HepG2 (cell line): Measurements from ENCODE around the gene GJB2. TPM values are rescaled to one million over a fixed set of nuclear protein-coding genes. Genes with fewer than 3 reads are reported as not detected.

ENCODE experiments used
- ATAC-seq: fragments of 200-7000 bp; cut with Tn5 transposase; 3 replicates; pipeline ENCODE4 v1.9.1; 2020; ENCODE audit warnings: mild to moderate bottlenecking, moderate library complexity
- BruUV-seq: library from RNA; stranded (reverse); fragments of 400-500 nt; replicated peaks from 2 replicates; lab custom pipeline; 2021; lab: Mats Ljungman, UMichigan
- CTCF ChIA-PET: fragments of 300-600 bp; formaldehyde crosslinking; extraction: SDS; loops from one replicate; lab custom pipeline; 2021; ENCODE audit warnings: low total read pairs, inconsistent platforms, low intra/inter-chr PET ratio; lab: Yijun Ruan, JAX
- POLR2A ChIA-PET: fragments of 350-600 bp; sonication (Branson Sonifier 250); formaldehyde crosslinking; loops from one replicate; lab custom pipeline; 2020; ENCODE audit warnings: antibody characterized with exemption, inconsistent platforms; lab: Yijun Ruan, JAX
- DNase-seq: peaks from one replicate; pipeline ENCODE4 v3.0.0-alpha.2; 2015; ENCODE audit warnings: low spot score
- FAIRE-seq: peaks from 3 replicates; lab custom pipeline; 2011; peaks lifted over from hg19 to GRCh38; lab: Jason Lieb, UNC
- H2AFZ ChIP-seq: one replicate; pipeline ENCODE4 v1.6.1; 2011; ENCODE audit warnings: low read length, inconsistent platforms
- H3K27ac ChIP-seq: fragments of 300-600 bp; 3 replicates; pipeline ENCODE4 v1.8.0; 2011; ENCODE audit warnings: mixed run types, mild to moderate bottlenecking, mixed read lengths, low read length, inconsistent platforms; ENCODE audit not compliant: insufficient read depth; ENCODE audit errors: extremely low read length
- H3K27me3 ChIP-seq, 2 experiments: fragments of 200-600 bp in 1 of 2; 2 replicates in 1 of 2; 3 replicates in 1 of 2; pipeline versions ENCODE4 v1.6.0 to v1.8.0; 2011; ENCODE audit warnings: low read length in 2 of 2, mild to moderate bottlenecking in 2 of 2, moderate library complexity in 2 of 2, inconsistent platforms in 1 of 2; ENCODE audit not compliant: insufficient read depth in 2 of 2, control insufficient read depth in 1 of 2
- H3K36me3 ChIP-seq, 2 experiments: fragments of 200-600 bp in 1 of 2; replicated peaks in 1 of 2; 2 replicates in 1 of 2; 3 replicates in 1 of 2; pipeline versions ENCODE4 v1.5.1 to v1.8.0; 2011; ENCODE audit warnings: low read length in 2 of 2, inconsistent platforms in 1 of 2; ENCODE audit not compliant: insufficient read depth in 2 of 2, control insufficient read depth in 1 of 2
- H3K4me1 ChIP-seq: 2 replicates; pipeline ENCODE4 v1.5.1; 2012; ENCODE audit warnings: low read length, inconsistent platforms; ENCODE audit not compliant: insufficient read depth
- H3K4me2 ChIP-seq: 2 replicates; pipeline ENCODE4 v1.6.0; 2011; ENCODE audit warnings: low read depth, low read length, inconsistent platforms
- H3K4me3 ChIP-seq, 3 experiments: fragments of 200-600 bp in 1 of 3; sonication (generic), shearing (Covaris generic) in 1 of 3; replicated peaks in 1 of 3; 2 replicates each; pipeline ENCODE4 v1.5.1; 2011 to 2016; ENCODE audit warnings: low read length in 3 of 3, inconsistent platforms in 2 of 3, low read depth in 2 of 3, mild to moderate bottlenecking in 2 of 3, control low read depth in 1 of 3, mixed read lengths in 1 of 3; ENCODE audit not compliant: insufficient read depth in 1 of 3
- H3K79me2 ChIP-seq: one replicate; pipeline ENCODE4 v1.6.1; 2011; ENCODE audit warnings: low read length, inconsistent platforms; ENCODE audit not compliant: insufficient read depth
- H3K9ac ChIP-seq: 2 replicates; pipeline ENCODE4 v1.6.0; 2011; ENCODE audit warnings: mild to moderate bottlenecking, low read depth, low read length, inconsistent platforms; ENCODE audit not compliant: insufficient read depth
- H3K9me3 ChIP-seq: 2 replicates; pipeline ENCODE4 v1.5.1; 2012; ENCODE audit warnings: mild to moderate bottlenecking, low read length
- H4K20me1 ChIP-seq: 2 replicates; pipeline ENCODE4 v1.6.0; 2011; ENCODE audit warnings: inconsistent platforms, mild to moderate bottlenecking, low read length, moderate library complexity; ENCODE audit not compliant: insufficient read depth
- AKNA ChIP-seq: sonication (generic); formaldehyde crosslinking; IDR thresholded peaks from 2 replicates; pipeline ENCODE4 v1.4.0; 2020; ENCODE audit warnings: missing genetic modification reagents, borderline replicate concordance
- ATF1 ChIP-seq: IDR thresholded peaks from 2 replicates; pipeline ENCODE4 v1.6.1; 2016; ENCODE audit warnings: mild to moderate bottlenecking, control low read depth
- ATF2 ChIP-seq: sonication (generic); formaldehyde crosslinking; IDR thresholded peaks from 2 replicates; pipeline ENCODE4 v1.4.0; 2020; ENCODE audit warnings: missing genetic modification reagents
- EZH2 ChIP-seq: conservative IDR thresholded peaks from 2 replicates; pipeline ENCODE4 v1.6.1; 2012; ENCODE audit warnings: mild to moderate bottlenecking, low read depth, low read length, moderate library complexity
- FIP1L1 ChIP-seq: fragments of 200-400 bp; formaldehyde crosslinking; IDR thresholded peaks from 2 replicates; pipeline ENCODE4 v1.6.1; 2018; ENCODE audit warnings: low read depth, mild to moderate bottlenecking, low read length, moderate library complexity, borderline replicate concordance; ENCODE audit not compliant: insufficient read depth
- HNF1B ChIP-seq: sonication (generic); formaldehyde crosslinking; IDR thresholded peaks from 2 replicates; pipeline ENCODE4 v1.5.1; 2020; ENCODE audit warnings: mild to moderate bottlenecking, moderate library complexity, missing genetic modification reagents
- MAFF ChIP-seq: IDR thresholded peaks from 2 replicates; pipeline ENCODE4 v1.6.1; 2011; ENCODE audit warnings: low read depth, low read length, improper control_type of control experiment
- MYPOP ChIP-seq: sonication (generic); formaldehyde crosslinking; IDR thresholded peaks from 2 replicates; pipeline ENCODE4 v1.8.1; 2023; ENCODE audit warnings: mild to moderate bottlenecking, moderate library complexity, missing genetic modification reagents
- NFKB2 ChIP-seq: sonication (generic); formaldehyde crosslinking; IDR thresholded peaks from 2 replicates; pipeline ENCODE4 v1.4.0; 2020; ENCODE audit warnings: missing genetic modification reagents, borderline replicate concordance
- PITX1 ChIP-seq: sonication (generic); formaldehyde crosslinking; IDR thresholded peaks from 2 replicates; pipeline ENCODE4 v1.5.1; 2020; ENCODE audit warnings: mild to moderate bottlenecking, missing genetic modification reagents
- ZBTB8A ChIP-seq: sonication (generic); formaldehyde crosslinking; IDR thresholded peaks from 2 replicates; pipeline ENCODE4 v1.4.0; 2020; ENCODE audit warnings: mild to moderate bottlenecking, low read depth, missing genetic modification reagents, borderline replicate concordance
- ZC3H4 ChIP-seq: sonication (generic); formaldehyde crosslinking; IDR thresholded peaks from 2 replicates; pipeline ENCODE4 v1.4.0; 2020; ENCODE audit warnings: missing genetic modification reagents, borderline replicate concordance
- ZNF17 ChIP-seq: sonication (generic); formaldehyde crosslinking; IDR thresholded peaks from 2 replicates; pipeline ENCODE4 v1.5.0; 2020; ENCODE audit warnings: mild to moderate bottlenecking, missing genetic modification reagents
- ZNF660 ChIP-seq: sonication (generic); formaldehyde crosslinking; IDR thresholded peaks from 2 replicates; pipeline ENCODE4 v1.5.1; 2020; ENCODE audit warnings: mild to moderate bottlenecking, low read depth, missing genetic modification reagents, borderline replicate concordance
- whole genome bisulfite sequencing: methylation state at CpG from one replicate; pipeline ENCODE4 v1.1.6; 2017; ENCODE audit warnings: low lambda C conversion rate; 5-methylcytosine and 5-hydroxymethylcytosine counted together
- in situ Hi-C: cut with HindIII; loops from 2 replicates; pipeline ENCODE4 v1.10.0; 2017; ENCODE audit warnings: low pct_unique_long_range_greater_than_20kb; ENCODE audit not compliant: extremely low pct_ligation_motif_present
- intact Hi-C: fragments of 100-400 bp; cut with micrococcal nuclease; formaldehyde crosslinking; loops from one replicate; pipeline ENCODE4 v1.10.0; 2022; ENCODE audit not compliant: unreplicated experiment
- polyA plus RNA-seq, 8 experiments: library from polyadenylated mRNA; depleted of rRNA in 3 of 8; stranded (reverse) in 7 of 8; unstranded in 1 of 8; fragments of >200 nt; fragmentation: Illumina TruSeq in 4 of 8; extraction: Trizol in 4 of 8; gene quantifications; 2 replicates each; pipeline versions ENCODE4 v1.2.1 to v1.2.3, GENCODE V29; 2011 to 2016; ENCODE audit warnings: low read depth in 4 of 8, missing spikeins in 1 of 8, mixed read lengths in 1 of 8; ENCODE audit not compliant: insufficient read depth in 1 of 8
- total RNA-seq, 5 experiments: library from RNA; depleted of rRNA; stranded (reverse); fragments of >200 nt; fragmentation: Illumina TruSeq; extraction: Trizol; gene quantifications; 2 replicates each; pipeline ENCODE4 v1.2.3, GENCODE V29; 2016; ENCODE audit warnings: low read depth in 1 of 5

GJB2 gene
- total and polyA plus RNA-seq, 2 of the 13 experiments (the other 11 are each of a cell fraction or from before 2014, with no cell fraction given): 0.15 to 0.18 TPM

- TF ChIP-seq AKNA: no peak
- TF ChIP-seq ATF1 (CRISPR knock-in tag): no peak
These were observed 48.9 kb upstream of the GJB2 start (continued) for GRCh38 chr13:20241593-20241992.

GRCh38 chr13:20239748-20240147, 47.0 kb upstream of the GJB2 start:
- DNase-seq (no peak), ATAC-seq (no peak; the same call in 2 of the 3 replicates), FAIRE-seq (no peak)
- Histone ChIP-seq H3K9ac (no peak overlapping the region), H3K4me1 (peaks cover 6% of the 10 kb centered on the region; the same call in 1 of the 2 replicates), H2AFZ (no peak overlapping the region), H3K27ac (no peak overlapping the region), H3K36me3 (no peaks in the 10 kb centered on the region), H3K9me3 (no peaks in the 10 kb centered on the region), H3K4me3 (no peak overlapping the region), H3K4me2 (no peak overlapping the region), H3K79me2 (no peaks in the 10 kb centered on the region), H4K20me1 (peaks cover 2% of the 10 kb centered on the region; the same call in 1 of the 2 replicates), H3K27me3 (no peaks in the 10 kb centered on the region; a peak in 3 of 5 replicates)
- 32% methylated on average over 4 of the region's 6 CpGs for WGBS
- POLR2A ChIA-PET: no interaction called here
- CTCF ChIA-PET: no interaction called here
- BruUV-seq: no TSS peak
- intact Hi-C loops (no loop called here), in situ Hi-C loops (no loop called here)
- TF ChIP-seq FIP1L1 (no peak), NFKB2 (CRISPR knock-in tag) (no peak), MYPOP (CRISPR knock-in tag) (no peak), ZNF660 (CRISPR knock-in tag) (no peak), ZNF17 (CRISPR knock-in tag) (no peak), PITX1 (no peak), HNF1B (no peak), ATF2 (CRISPR knock-in tag) (no peak), EZH2 (no peak), ZC3H4 (no peak), MAFF (no peak), ZBTB8A (CRISPR knock-in tag) (no peak)
